Neural progenitor cell (in vitro differentiated cells): ENCODE results near the gene CDK11A. TPM values are rescaled to one million over a fixed set of nuclear protein-coding genes. Genes with fewer than 3 reads are reported as not detected.

Experiments
- DNase-seq: peaks from one replicate; pipeline ENCODE4 v3.0.0-alpha.2; 2016; ENCODE audit warnings: low spot score
- H2AFZ ChIP-seq: fragments of 200-600 bp; sonication (generic); replicated peaks from 2 replicates; pipeline ENCODE4 v1.6.1; 2016; ENCODE audit warnings: antibody characterized with exemption
- H3F3A ChIP-seq: fragments of 200-600 bp; sonication (generic); 2 replicates; pipeline ENCODE4 v1.6.1; 2016; ENCODE audit warnings: antibody characterized with exemption, low read depth
- H3K27ac ChIP-seq: fragments of 200-600 bp; sonication (generic); 2 replicates; pipeline ENCODE4 v1.5.1; 2016; ENCODE audit warnings: mild to moderate bottlenecking
- H3K27me3 ChIP-seq: fragments of 200-600 bp; sonication (generic); 2 replicates; pipeline ENCODE4 v1.6.1; 2016; ENCODE audit warnings: mild to moderate bottlenecking, moderate library complexity
- H3K36me3 ChIP-seq: fragments of 200-600 bp; sonication (generic); 2 replicates; pipeline ENCODE4 v1.5.1; 2016
- H3K4me1 ChIP-seq: fragments of 200-600 bp; sonication (generic); 2 replicates; pipeline ENCODE4 v1.6.1; 2016; ENCODE audit warnings: mixed run types
- H3K4me2 ChIP-seq: fragments of 200-600 bp; sonication (generic); 2 replicates; pipeline ENCODE4 v1.6.1; 2016
- H3K4me3 ChIP-seq: fragments of 200-600 bp; sonication (generic); 2 replicates; pipeline ENCODE4 v1.5.1; 2016
- H3K79me2 ChIP-seq: fragments of 200-600 bp; sonication (generic); 2 replicates; pipeline ENCODE4 v1.6.1; 2016; ENCODE audit warnings: low read depth
- H3K9ac ChIP-seq: fragments of 200-600 bp; sonication (generic); 2 replicates; pipeline ENCODE4 v1.6.1; 2016
- H3K9me3 ChIP-seq: fragments of 200-600 bp; sonication (generic); 2 replicates; pipeline ENCODE4 v1.5.1; 2016; ENCODE audit warnings: low read depth
- H4K20me1 ChIP-seq: fragments of 200-600 bp; sonication (generic); 2 replicates; pipeline ENCODE4 v1.6.1; 2016; ENCODE audit warnings: low read depth
- H3K27ac Mint-ChIP-seq: 3 replicates; pipeline ENCODE4 v1.8.0; 2021; ENCODE audit warnings: mixed read lengths
- H3K27me3 Mint-ChIP-seq: 2 replicates; pipeline ENCODE4 v1.8.0; 2022; ENCODE audit warnings: low read depth, mild to moderate bottlenecking, inconsistent platforms, moderate library complexity, mixed read lengths; ENCODE audit not compliant: insufficient read depth
- H3K36me3 Mint-ChIP-seq: 3 replicates; pipeline ENCODE4 v1.8.0; 2021; ENCODE audit warnings: mixed read lengths
- H3K4me1 Mint-ChIP-seq: 3 replicates; pipeline ENCODE4 v1.8.0; 2021; ENCODE audit warnings: mixed read lengths
- H3K4me3 Mint-ChIP-seq: 3 replicates; pipeline ENCODE4 v1.8.0; 2021; ENCODE audit warnings: mild to moderate bottlenecking, moderate library complexity, mixed read lengths
- H3K9me3 Mint-ChIP-seq: 3 replicates; pipeline ENCODE4 v1.8.0; 2020; ENCODE audit warnings: mixed read lengths
- EZH2 ChIP-seq: fragments of 200-600 bp; sonication (generic); IDR thresholded peaks from 2 replicates; pipeline ENCODE4 v1.6.1; 2017; ENCODE audit warnings: antibody characterized with exemption, mild to moderate bottlenecking, moderate library complexity
- EZH2phosphoT487 ChIP-seq: fragments of 200-600 bp; sonication (generic); IDR thresholded peaks from 2 replicates; pipeline ENCODE4 v1.6.1; 2017; ENCODE audit warnings: antibody characterized with exemption
- total RNA-seq: library from RNA; depleted of rRNA; stranded (reverse); fragments of >200 nt; gene quantifications from 2 replicates; pipeline ENCODE4 v1.2.3, GENCODE V29; 2015; ENCODE audit warnings: low replicate concordance
- TF ChIP-seq, protein P1 (sequence below): fragments of 200-600 bp; sonication (generic); IDR thresholded peaks from 2 replicates; pipeline ENCODE4 v1.5.1; 2017; ENCODE audit warnings: antibody characterized with exemption, mild to moderate bottlenecking

CDK11A gene
- total RNA-seq, 1 donor from 2014 or later = 6.6 TPM

DNA sequence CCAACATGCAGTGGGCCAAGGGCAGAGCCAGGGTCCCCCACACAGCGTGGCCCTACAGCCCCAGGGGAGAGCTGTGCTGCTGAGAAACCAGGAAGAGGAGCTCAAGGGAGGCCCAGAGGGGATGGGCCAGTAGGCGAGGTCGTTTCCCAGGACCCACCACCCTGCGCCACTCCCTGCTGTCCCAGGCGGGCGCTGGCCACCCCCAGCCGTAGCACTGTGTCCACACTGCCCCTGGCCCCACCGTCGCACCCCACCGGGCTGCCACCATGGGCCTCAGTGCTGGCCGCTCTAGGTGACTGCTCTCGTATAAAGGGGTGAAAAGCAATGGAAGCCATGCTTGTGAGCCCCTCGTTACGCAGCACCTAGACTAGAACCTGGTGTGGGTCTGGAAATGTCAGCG lies 31.7 kb upstream of the CDK11A start:
- no peaks in the 10 kb centered on the region for H3K9me3 ChIP-seq
- H4K20me1 ChIP-seq = peaks cover 12% of the 10 kb centered on the region
- no peak overlapping the region for H2AFZ ChIP-seq
- H3K9ac ChIP-seq = no peak overlapping the region
- H3K4me3 ChIP-seq = no peak overlapping the region
- Mint-ChIP-seq H3K4me3 (no peak overlapping the region), H3K27ac (no peak overlapping the region), H3K4me1 (peaks cover 2% of the 10 kb centered on the region), H3K9me3 (no peaks in the 10 kb centered on the region), H3K27me3 (peaks cover 4% of the 10 kb centered on the region), H3K36me3 (peaks cover 9% of the 10 kb centered on the region)
- no peak for DNase-seq
- H3K79me2 ChIP-seq = no peaks in the 10 kb centered on the region
- H3K27ac ChIP-seq = no peak overlapping the region
- TF ChIP-seq EZH2phosphoT487 (no peak), EZH2 (no peak)
- TF ChIP-seq, protein P1, sequence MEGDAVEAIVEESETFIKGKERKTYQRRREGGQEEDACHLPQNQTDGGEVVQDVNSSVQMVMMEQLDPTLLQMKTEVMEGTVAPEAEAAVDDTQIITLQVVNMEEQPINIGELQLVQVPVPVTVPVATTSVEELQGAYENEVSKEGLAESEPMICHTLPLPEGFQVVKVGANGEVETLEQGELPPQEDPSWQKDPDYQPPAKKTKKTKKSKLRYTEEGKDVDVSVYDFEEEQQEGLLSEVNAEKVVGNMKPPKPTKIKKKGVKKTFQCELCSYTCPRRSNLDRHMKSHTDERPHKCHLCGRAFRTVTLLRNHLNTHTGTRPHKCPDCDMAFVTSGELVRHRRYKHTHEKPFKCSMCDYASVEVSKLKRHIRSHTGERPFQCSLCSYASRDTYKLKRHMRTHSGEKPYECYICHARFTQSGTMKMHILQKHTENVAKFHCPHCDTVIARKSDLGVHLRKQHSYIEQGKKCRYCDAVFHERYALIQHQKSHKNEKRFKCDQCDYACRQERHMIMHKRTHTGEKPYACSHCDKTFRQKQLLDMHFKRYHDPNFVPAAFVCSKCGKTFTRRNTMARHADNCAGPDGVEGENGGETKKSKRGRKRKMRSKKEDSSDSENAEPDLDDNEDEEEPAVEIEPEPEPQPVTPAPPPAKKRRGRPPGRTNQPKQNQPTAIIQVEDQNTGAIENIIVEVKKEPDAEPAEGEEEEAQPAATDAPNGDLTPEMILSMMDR = no peak
- H3K4me1 ChIP-seq = no peaks in the 10 kb centered on the region
- H3K4me2 ChIP-seq = no peak overlapping the region
- H3F3A ChIP-seq = no peaks in the 10 kb centered on the region
- no peaks in the 10 kb centered on the region for H3K27me3 ChIP-seq
- H3K36me3 ChIP-seq = no peaks in the 10 kb centered on the region

DNA sequence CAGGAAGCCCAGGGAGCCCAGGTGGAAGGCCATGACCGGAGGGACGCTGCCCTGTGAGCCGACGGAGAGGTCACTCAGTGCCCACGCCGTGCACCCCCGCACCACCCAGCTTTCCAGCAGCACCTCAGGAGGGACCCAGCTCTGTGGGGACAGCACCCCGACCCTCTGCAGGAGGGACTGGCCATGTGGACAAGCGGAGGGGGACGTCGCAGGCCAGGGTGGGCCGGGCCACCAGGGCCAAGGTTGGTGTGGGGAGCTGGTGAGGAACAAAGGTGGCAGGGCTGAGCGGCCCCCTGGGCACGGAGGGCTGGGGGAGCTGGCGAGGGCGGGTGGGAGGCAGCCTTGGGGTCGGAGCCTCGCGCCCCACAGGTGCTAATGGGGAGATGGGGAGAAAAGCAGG lies 31.3 kb upstream of the CDK11A start:
- no peaks in the 10 kb centered on the region for H3K9me3 Mint-ChIP-seq
- Histone ChIP-seq H3K9ac (no peak overlapping the region), H3F3A (no peaks in the 10 kb centered on the region), H3K27ac (no peak overlapping the region), H3K4me1 (no peaks in the 10 kb centered on the region), H3K4me2 (no peak overlapping the region), H3K4me3 (no peak overlapping the region), H2AFZ (no peak overlapping the region), H4K20me1 (peaks cover 12% of the 10 kb centered on the region), H3K9me3 (no peaks in the 10 kb centered on the region), H3K36me3 (no peaks in the 10 kb centered on the region), H3K79me2 (no peaks in the 10 kb centered on the region), H3K27me3 (no peaks in the 10 kb centered on the region)
- H3K4me1 Mint-ChIP-seq = peaks cover 2% of the 10 kb centered on the region
- peaks cover 9% of the 10 kb centered on the region for H3K36me3 Mint-ChIP-seq
- no peak for DNase-seq
- TF ChIP-seq EZH2 (no peak), EZH2phosphoT487 (no peak)
- TF ChIP-seq, protein P1 = no peak
- peaks cover 4% of the 10 kb centered on the region for H3K27me3 Mint-ChIP-seq
- H3K27ac Mint-ChIP-seq = no peak overlapping the region
- no peak overlapping the region for H3K4me3 Mint-ChIP-seq

DNA sequence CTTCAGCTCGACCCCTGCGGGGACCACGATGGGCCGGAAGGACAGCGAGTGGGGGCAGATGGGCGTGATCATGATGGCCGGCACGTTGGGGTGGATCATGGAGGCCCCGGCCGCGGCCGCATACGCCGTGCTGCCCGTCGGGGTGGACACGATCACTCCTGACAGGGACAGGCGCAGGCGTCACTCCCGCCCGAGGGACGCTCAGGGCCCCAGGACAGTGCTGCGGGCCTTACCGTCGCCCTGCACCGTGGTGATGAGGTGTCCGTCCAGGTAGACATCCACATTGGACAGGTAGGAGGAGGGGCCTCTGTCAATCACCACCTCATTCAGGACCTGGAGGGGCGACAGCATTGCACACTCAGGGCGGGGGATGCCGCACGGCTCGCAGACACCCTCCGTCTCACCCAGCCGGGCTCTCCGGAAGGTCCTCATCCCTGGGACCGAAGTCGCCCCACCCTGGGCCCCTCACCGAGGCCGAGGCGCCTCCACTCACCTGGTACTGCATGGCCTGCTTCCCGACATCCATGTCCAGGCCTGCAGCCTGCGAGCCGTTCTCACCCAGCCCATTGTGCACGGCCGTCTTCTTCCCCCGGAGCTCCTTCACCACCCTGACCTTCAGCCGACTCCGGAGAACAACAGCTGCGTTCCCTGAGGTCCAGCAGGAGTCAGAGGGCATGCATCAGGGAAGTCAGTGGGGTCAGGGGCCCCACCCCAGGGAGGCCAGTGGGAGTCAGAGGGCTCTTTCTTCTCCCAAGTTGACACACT lies 30.1 kb upstream of the CDK11A start:
- no peak overlapping the region for H3K27ac Mint-ChIP-seq
- H3K27me3 ChIP-seq = no peaks in the 10 kb centered on the region
- no peak overlapping the region for H3K4me2 ChIP-seq
- H3K79me2 ChIP-seq = no peaks in the 10 kb centered on the region
- no peak overlapping the region for H3K4me3 Mint-ChIP-seq
- H3K36me3 ChIP-seq = no peaks in the 10 kb centered on the region
- H2AFZ ChIP-seq = no peak overlapping the region
- H3K27ac ChIP-seq = no peak overlapping the region
- peaks cover 11% of the 10 kb centered on the region for H4K20me1 ChIP-seq
- H3K4me1 Mint-ChIP-seq = peaks cover 2% of the 10 kb centered on the region
- peaks cover 9% of the 10 kb centered on the region for H3K36me3 Mint-ChIP-seq
- peaks cover 4% of the 10 kb centered on the region for H3K27me3 Mint-ChIP-seq
- H3K9me3 Mint-ChIP-seq = no peaks in the 10 kb centered on the region
- H3F3A ChIP-seq = no peaks in the 10 kb centered on the region
- no peaks in the 10 kb centered on the region for H3K9me3 ChIP-seq
- DNase-seq = no peak
- no peaks in the 10 kb centered on the region for H3K4me1 ChIP-seq
- H3K9ac ChIP-seq = no peak overlapping the region
- TF ChIP-seq, protein P1 = no peak
- TF ChIP-seq EZH2phosphoT487 = no peak
- H3K4me3 ChIP-seq = no peak overlapping the region
